ENCODE data around the gene CCDC184.

- TF ChIP-seq POLR2A (IDR thresholded peaks at IDR 0.05; ENCODE audit: low read length): no peak
- TF ChIP-seq GATA1 (IDR thresholded peaks at IDR 0.05; ENCODE audit: low read depth, low read length): no peak
These were observed 813 bp upstream of the CCDC184 start for GRCh38 chr12:48182631-48183030.
